C4-2B (cell line): ENCODE data around the gene GTSE1.
A peak's percentile ranks its signal among the peaks of the same experiment; 100 is the strongest.
"Not testable (repeated sequence)": the region's sequence is repeated elsewhere in the genome, so short reads cannot be mapped to it uniquely, and the experiment has no call there.

Experiments
- H3K27ac ChIP-seq: fragments of 450-650 bp; 2 replicates; pipeline ENCODE4 v1.5.1; 2017
- CTCF ChIP-seq: fragments of 450-650 bp; conservative IDR thresholded peaks from 2 replicates; pipeline ENCODE4 v1.5.1; 2017; ENCODE audit warnings: mild to moderate bottlenecking
- ZFX ChIP-seq: fragments of 450-650 bp; IDR thresholded peaks from 2 replicates; pipeline ENCODE4 v1.6.1; 2017

GTSE1 gene

GRCh38 chr22:46256358-46256958 is 40.2 kb upstream of the GTSE1 start:
- TF ChIP-seq ZFX: no peak
- TF ChIP-seq CTCF: no peak
- H3K27ac ChIP-seq: no peak overlapping the region

GRCh38 chr22:46259374-46259773 is 37.3 kb upstream of the GTSE1 start:
- TF ChIP-seq CTCF (no peak), ZFX (no peak)
- no peak overlapping the region for H3K27ac ChIP-seq

- TF ChIP-seq CTCF: no peak
- no peak for TF ChIP-seq ZFX
These were observed 36.6 kb upstream of the GTSE1 start for GRCh38 chr22:46260038-46260437.

DNA sequence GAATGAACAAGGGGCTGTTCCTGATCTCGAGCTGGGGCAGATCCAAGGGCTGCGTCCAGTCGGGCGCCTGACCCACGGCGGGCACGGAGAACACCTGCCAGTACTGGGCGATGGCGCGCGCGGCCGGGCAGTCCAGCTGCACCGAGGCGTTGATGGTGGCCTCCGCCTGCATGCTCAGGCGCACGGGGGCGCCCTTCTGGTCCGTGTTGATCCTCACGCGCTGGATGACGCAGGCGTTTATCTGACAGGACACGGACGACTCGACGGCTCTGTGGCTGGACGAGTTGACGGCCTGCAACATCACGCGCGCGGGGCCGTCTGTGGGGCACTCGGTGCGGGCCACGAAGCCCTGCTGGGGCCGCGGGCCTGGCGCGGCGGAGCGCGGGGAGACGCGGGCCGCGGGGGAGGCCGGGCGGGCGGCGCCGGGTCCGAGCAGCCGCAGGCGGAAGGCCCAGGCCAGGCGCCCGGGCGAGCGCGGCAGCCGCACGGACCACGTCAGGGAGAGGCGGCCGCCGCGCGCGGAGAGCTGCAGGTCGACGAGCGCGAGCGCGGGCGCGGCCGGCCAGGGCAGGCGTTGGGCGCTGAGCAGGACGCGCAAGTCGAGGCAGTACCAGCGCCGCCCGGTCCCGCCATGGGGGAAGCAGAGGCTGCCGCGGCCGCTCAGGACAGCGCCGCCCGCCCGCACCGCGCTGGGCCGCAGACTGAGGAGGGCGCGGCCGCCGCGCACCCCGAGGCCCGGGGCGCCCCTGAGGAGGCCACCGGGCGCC is 34.0 kb upstream of the GTSE1 start:
- TF ChIP-seq ZFX: no peak
- H3K27ac ChIP-seq: no peak overlapping the region

More at GRCh38 chr22:46260038-46260437, 36.6 kb upstream of the GTSE1 start:
- H3K27ac ChIP-seq: no peak overlapping the region

DNA sequence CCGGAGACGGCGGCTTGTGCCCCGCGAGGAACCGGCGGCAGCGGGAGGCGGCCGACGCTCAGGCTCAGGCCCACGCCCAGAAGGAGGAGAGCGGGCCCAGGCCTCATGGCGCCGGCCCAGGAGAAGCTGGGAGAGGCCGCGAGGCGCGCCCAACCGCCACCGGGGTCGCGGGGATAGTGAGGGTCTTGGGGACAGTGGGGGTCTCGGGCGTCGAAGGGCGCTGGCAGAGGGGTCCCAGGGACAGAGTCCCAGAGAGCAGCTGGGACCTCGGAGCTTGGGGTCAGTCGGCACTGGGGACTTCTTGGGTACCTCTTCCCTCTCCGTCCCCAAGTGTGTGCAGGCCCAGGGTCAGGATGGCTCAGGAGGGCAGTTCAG is 33.5 kb upstream of the GTSE1 start, which contains the start of gene PKDREJ:
Gene PKDREJ (minus strand): TSS at position 128 of the 375 bp plus-strand sequence. CDS start 21 bp downstream, at position 107.
- no peak within 1 kb of the TSS for H3K27ac ChIP-seq
- TF ChIP-seq ZFX (no peak), CTCF (no peak)

GRCh38 chr22:46264520-46264919 is 32.1 kb upstream of the GTSE1 start:
- H3K27ac ChIP-seq: not testable (repeated sequence)

- H3K27ac ChIP-seq: not testable (repeated sequence)
These were observed 31.0 kb upstream of the GTSE1 start for GRCh38 chr22:46265627-46266026.

DNA sequence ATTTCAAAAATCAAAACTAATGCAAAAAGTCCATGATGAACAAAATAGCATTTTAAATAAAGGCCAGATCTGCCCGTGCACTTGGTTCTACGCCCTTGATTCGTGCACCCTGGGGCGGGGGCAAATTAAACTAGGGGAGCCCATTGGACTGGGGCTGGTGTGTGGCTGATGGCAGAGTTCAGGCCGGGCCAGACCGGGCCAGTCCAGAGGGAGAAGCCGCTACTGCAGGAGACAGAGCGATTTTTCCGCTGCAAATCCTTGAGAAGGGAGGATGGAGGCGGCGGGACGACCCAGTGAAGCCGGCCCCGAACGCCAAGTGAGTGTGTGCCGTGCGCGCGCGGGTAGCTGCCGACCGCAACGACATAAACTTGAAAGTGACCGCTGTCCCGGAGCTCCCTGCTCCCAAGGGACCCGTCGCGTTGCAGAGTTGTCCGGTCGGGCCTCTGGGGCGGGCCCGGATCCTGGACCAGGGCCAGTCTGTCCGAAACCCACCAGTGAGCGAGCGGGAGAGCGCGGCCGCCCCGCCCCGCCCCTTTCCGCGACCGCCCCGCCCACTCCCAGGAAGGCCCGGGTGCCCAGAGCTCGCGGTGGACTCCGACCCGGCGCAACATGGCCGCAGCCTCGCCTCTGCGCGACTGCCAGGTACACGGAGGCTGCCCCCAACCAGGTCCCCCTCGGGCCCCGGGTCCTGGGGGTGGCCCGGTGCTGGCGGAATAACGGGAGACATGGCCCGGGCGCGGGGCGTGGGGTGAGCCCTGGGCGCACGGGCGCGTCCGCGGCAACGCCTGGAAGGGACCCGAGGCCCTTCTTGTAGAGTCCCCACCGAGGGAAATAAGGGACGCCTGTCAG is 29.0 kb upstream of the GTSE1 start, which contains the start of gene TTC38:
Gene TTC38 (plus strand): TSS at position 578 of the 849 bp plus-strand sequence. CDS start 32 bp downstream, at position 610.
- peak within 1 kb of the TSS; percentile 89 for H3K27ac ChIP-seq
- TF ChIP-seq CTCF (no peak), ZFX (peak; percentile 61)
